ENCODE results near the gene QRFPR.
"Not testable (repeated sequence)": the region's sequence is repeated elsewhere in the genome, so short reads cannot be mapped to it uniquely, and the experiment has no call there.

Gene QRFPR

DNA sequence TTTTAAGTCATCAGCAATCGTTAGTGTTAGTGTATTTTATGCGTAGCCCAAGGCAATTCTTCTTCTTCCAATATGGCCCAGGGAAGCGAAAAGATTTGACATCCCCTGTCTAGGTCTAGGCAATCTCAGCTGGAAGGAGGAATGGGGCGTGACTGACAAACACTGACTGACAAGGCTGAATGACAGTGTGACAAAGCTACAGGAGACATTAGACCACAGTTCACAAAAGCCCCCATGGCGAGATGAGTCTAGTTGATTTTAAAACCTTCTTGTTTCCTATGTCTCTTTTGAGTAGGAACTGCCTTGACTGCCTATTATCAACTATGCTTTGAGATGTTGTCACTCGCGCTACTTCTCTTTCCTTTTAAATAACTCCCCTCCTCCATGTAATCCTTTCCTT lies 42.3 kb downstream of the QRFPR start:
- no peak for DNase-seq

DNA sequence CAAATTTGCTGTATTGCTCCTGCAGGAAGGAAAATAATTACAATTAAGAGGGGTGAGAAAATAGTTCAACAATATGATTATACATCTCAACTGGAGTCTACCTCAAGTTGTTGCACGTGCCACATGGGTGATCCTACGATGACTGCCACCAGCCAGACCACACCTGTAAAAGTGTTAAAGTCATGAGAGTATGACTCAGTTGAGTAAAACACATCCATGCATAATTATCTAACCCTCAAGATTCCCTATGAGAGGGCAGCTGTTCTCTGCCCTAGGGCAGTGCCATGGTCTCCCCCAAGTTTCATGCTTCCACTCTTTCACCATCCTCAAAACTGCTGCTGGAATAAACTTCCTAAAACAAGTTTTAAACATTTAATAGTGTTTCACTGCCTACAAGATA lies 44.1 kb downstream of the QRFPR start:
- DNase-seq = no peak

- DNase-seq = no peak
Observed at GRCh38 chr4:121330180-121330665, 50.6 kb downstream of the QRFPR start.

GRCh38 chr4:121326597-121326996 lies 54.2 kb downstream of the QRFPR start:
- no peak for DNase-seq

DNA sequence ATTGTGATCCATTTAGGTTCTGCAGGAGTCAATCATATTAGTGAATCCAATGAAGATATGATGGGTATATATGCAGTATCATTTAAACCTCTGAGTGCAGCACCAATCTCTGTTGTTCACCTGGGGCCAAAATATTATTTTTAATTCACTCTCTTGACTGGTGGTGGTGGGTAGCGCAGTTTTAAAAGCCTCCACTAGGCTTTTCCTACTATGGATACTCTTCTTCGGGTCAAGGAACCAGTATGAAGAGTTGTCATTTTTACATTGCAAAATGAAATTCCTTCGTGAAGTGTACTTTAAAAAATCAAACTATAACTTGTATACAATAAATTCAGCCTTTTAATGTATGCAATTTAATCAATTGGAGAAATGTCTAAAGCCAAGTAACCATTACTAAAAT lies 56.5 kb downstream of the QRFPR start:
- DNase-seq = no peak

DNA sequence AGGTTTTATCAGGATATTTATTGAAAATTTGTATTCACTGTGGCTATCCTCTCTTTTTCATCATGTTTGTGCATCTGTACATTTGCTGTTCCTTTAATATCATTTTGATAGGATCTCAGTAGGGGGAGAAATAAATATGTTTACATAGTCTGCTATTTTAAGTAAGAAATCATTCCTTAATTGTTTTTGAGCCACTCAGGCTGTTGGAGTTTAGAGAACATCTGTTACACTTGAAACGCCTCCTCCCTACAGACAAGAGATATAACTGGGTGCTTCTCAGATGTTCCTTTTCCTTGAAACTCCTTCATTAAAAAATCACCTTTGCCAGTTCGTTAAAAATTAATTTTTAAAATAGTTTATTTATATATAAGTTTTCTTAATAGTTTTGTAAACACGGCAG lies 59.4 kb downstream of the QRFPR start:
- no peak for DNase-seq

- DNase-seq = no peak
Observed at GRCh38 chr4:121316091-121316490, 64.7 kb downstream of the QRFPR start.

DNA sequence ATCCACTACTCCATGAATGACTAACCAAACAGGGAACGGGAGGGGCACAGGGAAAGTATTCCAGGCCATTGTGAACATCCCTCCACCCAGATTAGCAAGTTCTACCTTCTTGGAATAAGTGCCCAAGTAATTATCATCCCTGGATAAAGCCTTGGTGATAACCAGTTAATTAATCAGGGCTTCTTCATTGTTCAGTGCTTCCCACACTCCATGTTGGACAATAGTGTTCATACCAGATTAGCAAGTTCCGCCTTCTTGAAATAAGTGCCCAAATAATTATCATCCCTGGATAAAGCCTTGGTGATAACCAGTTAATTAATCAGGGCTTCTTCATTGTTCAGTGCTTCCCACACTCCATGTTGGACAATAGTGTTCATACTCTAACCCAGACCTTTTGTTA lies 67.4 kb downstream of the QRFPR start:
- DNase-seq = not testable (repeated sequence)

DNA sequence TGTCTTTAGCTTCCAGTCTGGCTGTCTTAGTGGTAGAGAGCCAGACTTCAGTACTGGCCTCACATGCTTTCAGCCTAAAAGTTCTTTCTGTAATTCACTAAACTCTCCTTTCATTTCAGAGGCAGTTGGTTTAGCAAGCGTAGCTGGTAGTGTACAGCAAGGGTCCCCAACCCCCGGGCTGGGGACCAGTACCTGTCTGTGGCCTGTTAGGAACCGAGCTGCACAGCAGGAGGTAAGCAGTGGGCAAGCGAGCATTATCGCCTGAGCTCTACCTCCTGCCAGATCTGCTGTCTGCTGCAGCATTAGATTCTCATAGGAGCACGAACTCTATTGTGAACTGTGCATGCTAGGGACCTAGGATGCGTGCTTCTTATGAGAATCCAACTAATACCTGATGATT lies 72.0 kb downstream of the QRFPR start:
- DNase-seq = no peak

DNA sequence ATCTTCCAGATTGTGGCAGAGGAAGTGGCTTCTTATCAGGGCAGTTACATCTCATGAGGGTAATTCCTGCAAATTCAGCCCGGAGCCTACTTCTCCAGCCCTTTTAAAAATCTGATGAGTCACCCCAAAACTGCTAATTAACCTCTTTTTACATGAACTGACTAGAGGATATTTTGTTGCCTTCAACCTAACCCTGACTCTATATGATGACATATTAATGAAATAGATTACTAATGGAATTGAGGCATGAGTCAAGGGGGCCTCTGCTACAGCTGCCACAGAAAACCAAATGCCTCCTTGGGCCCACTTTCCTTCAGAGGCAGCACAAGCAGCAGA lies 72.5 kb downstream of the QRFPR start:
- DNase-seq = no peak

DNA sequence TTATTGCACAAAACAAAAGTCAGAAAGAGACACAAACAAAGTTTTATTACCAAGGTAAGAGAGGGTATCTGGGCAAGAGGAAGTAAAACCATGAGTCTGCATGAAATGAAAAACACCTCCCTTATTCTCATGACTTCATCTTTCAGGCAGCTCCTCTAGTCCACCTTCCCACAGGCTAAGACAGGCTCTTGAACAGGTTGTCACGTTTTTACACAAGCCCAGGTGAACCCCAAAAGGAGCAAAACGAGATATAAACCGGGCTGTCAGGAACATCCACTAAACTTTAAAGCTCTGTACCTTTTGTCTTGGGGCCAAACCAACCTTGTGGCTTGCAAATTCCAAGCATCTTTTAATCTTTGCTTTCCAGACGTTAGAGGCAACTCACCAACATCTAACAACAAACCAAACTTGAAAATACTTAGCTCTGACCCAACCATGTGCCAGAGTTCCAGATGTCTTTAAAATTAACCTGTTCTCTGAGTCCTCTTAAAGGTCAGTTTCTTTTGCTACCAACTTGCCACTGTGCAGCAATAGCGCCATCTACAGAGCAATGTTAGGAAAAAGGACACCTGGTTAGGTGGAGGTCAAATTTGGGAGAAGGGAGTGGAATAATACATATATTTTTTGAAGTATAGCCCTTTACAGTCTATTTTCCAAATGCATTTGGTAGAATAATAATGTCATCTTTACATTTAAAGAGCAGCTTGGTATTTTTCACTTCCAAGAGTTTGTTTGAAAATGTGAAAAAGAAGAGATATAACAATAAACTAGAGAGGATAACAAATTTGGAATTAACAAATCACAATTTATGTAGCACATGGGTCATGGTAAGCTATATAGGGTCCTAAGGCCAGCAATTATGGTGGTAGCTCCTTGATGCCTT lies 73.1 kb downstream of the QRFPR start:
- no peak for DNase-seq

DNA sequence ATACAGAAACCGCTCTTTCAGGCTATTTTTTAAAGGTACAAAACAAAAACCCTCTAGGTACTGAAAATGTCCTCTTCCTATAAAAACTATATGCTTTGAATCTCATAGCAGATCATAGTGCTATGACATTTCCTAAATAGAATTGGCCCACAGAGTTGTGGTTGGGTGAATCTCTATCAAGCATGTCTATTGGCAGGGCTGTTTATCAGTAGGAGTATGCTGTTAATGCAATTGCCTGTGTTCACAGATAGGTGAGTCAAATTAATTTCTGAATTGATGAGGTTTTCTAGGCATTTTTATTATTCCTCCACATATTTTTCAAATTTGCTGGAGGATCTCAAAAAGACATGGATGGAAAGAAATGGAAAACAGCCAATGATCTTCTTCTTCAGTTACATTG lies 73.9 kb downstream of the QRFPR start:
- no peak for DNase-seq

DNA sequence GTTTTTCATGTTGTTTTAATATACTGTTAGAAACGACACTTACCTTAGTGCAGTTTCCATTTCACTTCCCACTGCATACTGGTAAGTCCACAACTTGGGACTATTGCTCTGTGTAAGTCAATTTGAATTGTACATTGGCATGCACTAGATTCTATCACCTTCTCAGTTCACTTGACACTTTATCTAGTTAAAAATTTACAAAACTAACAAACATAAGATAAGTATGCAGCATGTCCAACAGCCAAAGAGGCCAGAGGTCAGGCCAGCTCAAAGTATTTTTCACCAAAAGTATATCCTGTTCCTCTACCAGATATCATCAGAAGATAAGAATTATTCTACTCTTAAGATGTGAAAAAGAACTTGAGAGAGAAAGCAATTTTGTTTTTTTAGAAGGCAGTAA lies 75.9 kb downstream of the QRFPR start:
- no peak for DNase-seq

DNA sequence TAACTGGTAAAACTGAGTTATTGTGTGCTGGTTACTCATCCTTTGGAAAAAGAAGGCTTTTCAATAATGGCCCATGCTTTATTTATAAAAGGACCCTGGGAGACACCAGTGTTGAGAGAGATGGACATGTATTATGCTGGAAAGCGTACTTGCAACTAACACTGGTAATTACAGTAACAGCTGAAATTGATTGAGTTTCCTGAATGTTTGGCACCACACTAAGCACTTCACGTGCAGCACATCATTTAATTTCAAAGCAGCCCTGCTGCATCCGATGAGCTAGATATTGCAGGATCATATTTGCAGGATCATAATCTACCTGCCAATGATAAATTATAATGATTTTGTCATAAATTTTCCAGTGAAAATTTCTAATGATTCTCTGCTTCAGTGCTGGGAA lies 81.5 kb downstream of the QRFPR start:
- no peak for DNase-seq

DNA sequence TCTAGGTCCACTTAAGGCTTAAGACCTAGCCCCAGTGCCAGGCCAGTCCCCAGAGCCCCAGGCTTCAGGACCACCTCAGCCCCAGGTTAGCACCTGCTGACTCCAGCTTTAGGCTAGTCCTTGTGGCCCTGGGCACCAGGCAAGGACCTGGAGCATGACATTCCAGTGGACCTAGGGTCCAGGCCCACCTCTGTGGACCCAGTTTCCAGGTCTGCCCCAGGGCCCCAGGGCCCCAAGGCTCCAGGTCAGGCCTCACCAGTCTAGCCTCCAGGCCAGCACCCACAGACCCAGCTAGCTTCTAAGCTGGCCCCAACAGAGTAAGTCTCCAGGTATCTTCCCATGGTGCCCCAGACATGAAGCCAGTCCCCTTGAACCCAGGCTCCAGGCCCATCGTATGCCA lies 97.5 kb downstream of the QRFPR start:
- no peak for DNase-seq

DNA sequence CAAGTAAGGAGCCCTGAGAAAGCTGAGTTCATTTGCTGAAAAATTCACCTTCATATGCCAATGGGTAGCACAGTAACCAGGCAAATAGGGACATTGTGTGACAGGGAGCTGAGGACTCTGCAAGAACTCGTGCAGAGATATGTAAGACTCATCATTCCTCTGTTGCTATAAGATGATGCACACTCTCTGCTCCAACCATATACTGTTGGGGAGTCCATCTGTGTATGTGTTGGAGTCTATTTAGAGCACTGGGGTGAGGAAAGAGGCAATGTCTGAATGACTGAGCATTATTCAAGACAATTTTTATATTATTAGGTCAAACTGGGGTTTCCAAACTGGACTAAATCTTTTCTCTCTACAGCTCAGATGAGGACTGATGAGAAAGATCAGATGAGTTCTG lies 100.4 kb downstream of the QRFPR start:
- DNase-seq = no peak

- no peak for DNase-seq
Observed at GRCh38 chr4:121278811-121279368, 101.9 kb downstream of the QRFPR start.

All from NCI-H524 treated with DMSO at 0.1 percent for 48 hours (cell line).